Type B pancreatic cell (in vitro differentiated cells): ENCODE data around the gene TRMU. TPM values are rescaled to one million over a fixed set of nuclear protein-coding genes. Genes with fewer than 3 reads are reported as not detected.

Experiments used
- DNase-seq: peaks from one replicate; pipeline ENCODE4 v3.0.0; 2021; ENCODE audit warnings: mixed read lengths; ENCODE audit not compliant: unreplicated experiment; ENCODE audit errors: extremely low spot score
- H3K27ac Mint-ChIP-seq: 2 replicates; pipeline ENCODE4 v1.8.0; 2021; ENCODE audit warnings: mild to moderate bottlenecking, mixed read lengths
- H3K27me3 Mint-ChIP-seq: 2 replicates; pipeline ENCODE4 v1.8.0; 2021; ENCODE audit warnings: mixed read lengths
- H3K36me3 Mint-ChIP-seq: 2 replicates; pipeline ENCODE4 v1.8.0; 2021; ENCODE audit warnings: mixed read lengths
- H3K4me1 Mint-ChIP-seq: one replicate; pipeline ENCODE4 v1.8.0; 2021; ENCODE audit warnings: mixed read lengths; ENCODE audit not compliant: unreplicated experiment
- H3K4me3 Mint-ChIP-seq: 2 replicates; pipeline ENCODE4 v1.8.0; 2021; ENCODE audit warnings: mild to moderate bottlenecking, mixed read lengths
- H3K9me3 Mint-ChIP-seq: 2 replicates; pipeline ENCODE4 v1.8.0; 2021; ENCODE audit warnings: mixed read lengths
- total RNA-seq: library from RNA; stranded (reverse); gene quantifications from 2 replicates; pipeline ENCODE4 v1.2.1, GENCODE V29; 2021; ENCODE audit warnings: low replicate concordance
- TF ChIP-seq, protein P1 (sequence below): fragments of 200-600 bp; sonication (generic); conservative IDR thresholded peaks from 2 replicates; pipeline ENCODE4 v1.5.0; 2021; ENCODE audit warnings: antibody characterized with exemption, mild to moderate bottlenecking

The TRMU gene
- total RNA-seq, 1 donor from 2014 or later: 68.4 TPM

DNA sequence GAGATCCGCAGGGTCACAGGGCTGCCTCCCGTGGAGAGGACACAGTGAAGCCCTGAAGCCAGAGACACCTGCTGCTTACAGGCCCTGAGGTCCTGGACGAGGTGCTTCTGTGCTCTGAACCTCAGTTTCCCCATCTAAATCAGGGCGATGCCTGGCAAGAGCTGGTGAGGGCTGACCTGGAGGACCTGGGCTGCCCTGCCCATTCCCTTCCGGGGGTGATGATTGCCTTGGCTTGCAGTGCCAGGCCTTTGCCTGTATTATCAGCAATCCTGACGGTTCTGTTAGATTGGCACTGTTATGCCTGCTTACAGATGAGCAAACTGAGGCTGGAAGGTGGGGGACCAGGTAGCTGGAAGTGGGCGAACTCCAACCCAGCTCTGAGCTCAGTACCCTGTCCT is 46.7 kb upstream of the TRMU start:
- H3K4me1 Mint-ChIP-seq: peaks cover 8% of the 10 kb centered on the region
- no peak overlapping the region for H3K27ac Mint-ChIP-seq
- no peak for DNase-seq
- no peaks in the 10 kb centered on the region for H3K9me3 Mint-ChIP-seq
- H3K27me3 Mint-ChIP-seq: no peaks in the 10 kb centered on the region
- TF ChIP-seq, protein P1, sequence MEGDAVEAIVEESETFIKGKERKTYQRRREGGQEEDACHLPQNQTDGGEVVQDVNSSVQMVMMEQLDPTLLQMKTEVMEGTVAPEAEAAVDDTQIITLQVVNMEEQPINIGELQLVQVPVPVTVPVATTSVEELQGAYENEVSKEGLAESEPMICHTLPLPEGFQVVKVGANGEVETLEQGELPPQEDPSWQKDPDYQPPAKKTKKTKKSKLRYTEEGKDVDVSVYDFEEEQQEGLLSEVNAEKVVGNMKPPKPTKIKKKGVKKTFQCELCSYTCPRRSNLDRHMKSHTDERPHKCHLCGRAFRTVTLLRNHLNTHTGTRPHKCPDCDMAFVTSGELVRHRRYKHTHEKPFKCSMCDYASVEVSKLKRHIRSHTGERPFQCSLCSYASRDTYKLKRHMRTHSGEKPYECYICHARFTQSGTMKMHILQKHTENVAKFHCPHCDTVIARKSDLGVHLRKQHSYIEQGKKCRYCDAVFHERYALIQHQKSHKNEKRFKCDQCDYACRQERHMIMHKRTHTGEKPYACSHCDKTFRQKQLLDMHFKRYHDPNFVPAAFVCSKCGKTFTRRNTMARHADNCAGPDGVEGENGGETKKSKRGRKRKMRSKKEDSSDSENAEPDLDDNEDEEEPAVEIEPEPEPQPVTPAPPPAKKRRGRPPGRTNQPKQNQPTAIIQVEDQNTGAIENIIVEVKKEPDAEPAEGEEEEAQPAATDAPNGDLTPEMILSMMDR: no peak
- H3K36me3 Mint-ChIP-seq: peaks cover 11% of the 10 kb centered on the region
- H3K4me3 Mint-ChIP-seq: no peak overlapping the region

DNA sequence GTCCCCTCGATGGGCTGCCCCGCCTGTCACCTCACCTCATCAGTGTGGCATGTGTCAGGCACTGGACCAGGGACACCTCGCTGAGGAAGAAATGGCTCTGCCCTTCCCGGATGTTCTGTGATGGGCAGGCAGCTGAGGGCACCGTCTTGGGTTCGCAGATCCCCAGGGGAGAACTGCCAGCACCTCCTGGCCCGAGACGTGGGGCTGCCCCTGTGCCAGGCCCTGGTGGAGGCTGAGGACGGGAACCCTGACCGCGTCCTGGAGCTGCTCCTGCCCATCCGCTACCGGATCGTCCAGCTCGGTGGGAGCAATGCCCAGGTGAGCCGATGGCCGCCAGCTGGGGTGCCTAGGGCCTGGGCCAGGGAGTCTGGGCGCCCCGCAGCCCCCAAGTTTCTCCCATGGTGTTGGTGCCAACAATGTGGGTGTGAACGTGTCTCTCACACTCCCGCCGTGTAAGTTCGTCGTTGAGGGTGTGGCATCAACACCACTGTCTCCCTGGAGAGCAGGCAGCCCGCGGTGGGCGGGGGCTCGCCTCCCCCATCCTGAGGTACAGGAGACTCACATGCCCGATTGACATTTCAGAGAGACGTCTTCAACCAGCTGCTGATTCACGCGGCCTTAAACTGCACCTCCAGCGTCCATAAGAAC is 46.1 kb upstream of the TRMU start:
- no peak for DNase-seq
- H3K27ac Mint-ChIP-seq: no peak overlapping the region
- H3K4me1 Mint-ChIP-seq: peaks cover 8% of the 10 kb centered on the region
- no peaks in the 10 kb centered on the region for H3K9me3 Mint-ChIP-seq
- no peak overlapping the region for H3K4me3 Mint-ChIP-seq
- no peaks in the 10 kb centered on the region for H3K27me3 Mint-ChIP-seq
- TF ChIP-seq, protein P1: no peak
- H3K36me3 Mint-ChIP-seq: peaks cover 6% of the 10 kb centered on the region

DNA sequence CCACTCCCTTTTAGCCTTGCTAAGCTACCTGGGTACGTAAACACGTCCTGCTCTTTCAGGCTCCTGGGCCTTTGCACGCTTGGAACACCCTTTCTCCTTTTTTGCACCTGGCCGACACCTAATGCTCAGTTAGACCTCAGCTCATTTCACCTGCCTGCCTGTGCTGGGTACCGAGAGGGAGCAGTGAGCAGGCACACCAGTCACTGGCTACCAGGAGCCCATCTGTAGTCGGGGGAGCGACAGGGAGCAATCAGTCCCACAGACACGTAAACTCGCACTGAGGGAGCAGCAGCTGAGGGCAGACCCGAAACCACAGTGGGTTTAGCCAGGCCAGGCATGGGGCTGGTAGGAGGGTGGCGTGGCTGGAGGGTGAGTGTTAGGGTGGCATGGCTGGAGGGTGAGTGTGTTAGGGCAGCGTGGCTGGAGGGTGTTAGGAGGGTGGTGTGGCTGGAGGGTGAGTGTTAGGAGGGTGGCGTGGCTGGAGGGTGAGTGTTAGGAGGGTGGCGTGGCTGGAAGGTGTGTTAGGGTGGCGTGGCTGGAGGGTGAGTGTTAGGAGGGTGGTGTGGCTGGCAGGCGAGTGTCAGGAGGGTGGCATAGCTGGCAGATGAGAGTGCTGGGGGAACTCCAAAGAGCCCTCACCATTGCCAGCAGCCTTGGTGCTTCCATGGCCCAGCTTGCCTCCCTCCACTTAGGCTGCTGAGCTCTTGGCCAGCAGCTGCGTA is 45.2 kb upstream of the TRMU start:
- no peaks in the 10 kb centered on the region for H3K9me3 Mint-ChIP-seq
- H3K36me3 Mint-ChIP-seq: peaks cover 6% of the 10 kb centered on the region
- no peaks in the 10 kb centered on the region for H3K27me3 Mint-ChIP-seq
- H3K4me1 Mint-ChIP-seq: peaks cover 12% of the 10 kb centered on the region
- H3K27ac Mint-ChIP-seq: no peak overlapping the region
- no peak for DNase-seq
- TF ChIP-seq, protein P1: no peak
- H3K4me3 Mint-ChIP-seq: no peak overlapping the region

DNA sequence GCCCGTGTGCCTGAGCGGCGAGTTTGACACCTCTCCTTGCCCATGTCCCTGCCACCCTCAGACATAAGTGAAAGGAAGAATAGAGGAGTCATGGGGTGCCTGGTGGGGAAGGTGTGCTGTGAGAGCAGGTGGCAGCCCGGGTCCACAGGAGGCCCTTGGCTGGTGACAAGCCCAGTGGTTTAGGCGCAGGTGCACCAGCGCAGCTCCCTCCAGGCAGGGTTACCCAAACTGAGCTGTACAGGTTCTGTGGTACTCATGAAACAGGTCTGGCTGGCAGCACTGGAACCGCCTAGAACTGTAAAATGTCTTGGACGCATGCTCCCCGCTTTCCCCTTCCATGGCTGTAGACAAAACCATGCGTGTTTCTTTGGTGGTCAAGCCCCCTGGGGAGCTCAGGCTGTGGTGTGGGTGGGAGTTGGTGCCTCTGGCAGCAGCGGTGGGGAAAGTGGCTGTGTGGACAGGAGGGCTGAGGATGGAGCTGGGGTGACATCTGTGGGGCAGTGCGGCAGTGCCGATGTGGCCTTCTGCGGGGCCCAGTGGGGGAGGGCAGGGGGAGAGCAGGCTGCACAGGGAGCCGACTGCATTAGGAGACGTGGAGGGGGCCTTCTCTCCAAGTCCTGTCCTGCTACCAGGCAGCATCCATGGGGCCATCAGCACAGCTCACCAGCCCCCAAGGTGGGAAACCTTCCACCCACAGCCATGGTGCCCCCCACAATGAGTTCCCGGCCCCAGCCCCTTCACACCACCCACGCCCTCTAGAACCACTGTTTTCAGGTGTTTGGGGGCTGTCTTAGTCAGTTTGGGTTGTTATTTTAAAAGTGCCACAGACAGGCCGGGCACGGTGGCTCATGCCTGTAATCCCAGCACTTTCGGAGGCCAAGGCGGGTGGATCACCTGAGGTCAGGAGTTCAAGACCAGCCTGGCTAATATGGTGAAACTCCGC is 44.4 kb upstream of the TRMU start:
- Mint-ChIP-seq H3K27ac (no peak overlapping the region), H3K4me1 (peaks cover 17% of the 10 kb centered on the region), H3K9me3 (no peaks in the 10 kb centered on the region), H3K27me3 (no peaks in the 10 kb centered on the region), H3K36me3 (peaks cover 6% of the 10 kb centered on the region), H3K4me3 (no peak overlapping the region)
- TF ChIP-seq, protein P1: no peak
- no peak for DNase-seq

DNA sequence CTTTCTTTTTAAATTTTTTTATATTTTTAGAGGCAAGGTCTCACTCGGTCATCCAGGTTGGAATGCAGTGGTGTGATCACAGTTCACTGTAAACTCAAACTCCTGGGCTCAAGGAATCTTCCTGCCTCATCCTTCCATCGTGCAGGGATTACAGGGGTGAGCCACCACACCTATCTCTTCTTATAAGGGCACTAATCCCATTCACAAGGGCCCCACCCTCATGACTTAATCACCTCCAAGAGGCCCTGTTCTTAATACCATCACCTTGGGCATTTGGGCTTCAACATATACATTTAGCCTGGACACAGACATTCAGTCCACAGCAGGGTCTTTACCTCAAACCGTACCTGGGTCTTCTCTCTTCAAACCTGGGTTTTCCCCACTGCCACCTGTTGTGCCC is 43.3 kb upstream of the TRMU start:
- Mint-ChIP-seq H3K27ac (no peak overlapping the region), H3K27me3 (peaks cover 3% of the 10 kb centered on the region), H3K9me3 (no peaks in the 10 kb centered on the region), H3K4me3 (no peak overlapping the region), H3K36me3 (peaks cover 6% of the 10 kb centered on the region), H3K4me1 (peaks cover 23% of the 10 kb centered on the region)
- no peak for DNase-seq
- TF ChIP-seq, protein P1: no peak
